HepG2 (cell line): ENCODE results near the gene PLA2G4D. TPM values are rescaled to one million over a fixed set of nuclear protein-coding genes. Genes with fewer than 3 reads are reported as not detected.
A peak's percentile ranks its signal among the peaks of the same experiment; 100 is the strongest.

Experiments
- ATAC-seq: fragments of 200-7000 bp; cut with Tn5 transposase; 3 replicates; pipeline ENCODE4 v1.9.1; 2020; ENCODE audit warnings: mild to moderate bottlenecking, moderate library complexity
- BruUV-seq: library from RNA; stranded (reverse); fragments of 400-500 nt; replicated peaks from 2 replicates; lab custom pipeline; 2021; lab: Mats Ljungman, UMichigan
- CTCF ChIA-PET: fragments of 300-600 bp; formaldehyde crosslinking; extraction: SDS; loops from one replicate; lab custom pipeline; 2021; ENCODE audit warnings: low total read pairs, inconsistent platforms, low intra/inter-chr PET ratio; lab: Yijun Ruan, JAX
- POLR2A ChIA-PET: fragments of 350-600 bp; sonication (Branson Sonifier 250); formaldehyde crosslinking; loops from one replicate; lab custom pipeline; 2020; ENCODE audit warnings: antibody characterized with exemption, inconsistent platforms; lab: Yijun Ruan, JAX
- DNase-seq: peaks from one replicate; pipeline ENCODE4 v3.0.0-alpha.2; 2015; ENCODE audit warnings: low spot score
- FAIRE-seq: peaks from 3 replicates; lab custom pipeline; 2011; peaks lifted over from hg19 to GRCh38; lab: Jason Lieb, UNC
- H2AFZ ChIP-seq: one replicate; pipeline ENCODE4 v1.6.1; 2011; ENCODE audit warnings: low read length, inconsistent platforms
- H3K27ac ChIP-seq: fragments of 300-600 bp; 3 replicates; pipeline ENCODE4 v1.8.0; 2011; ENCODE audit warnings: mixed run types, mild to moderate bottlenecking, mixed read lengths, low read length, inconsistent platforms; ENCODE audit not compliant: insufficient read depth; ENCODE audit errors: extremely low read length
- H3K27me3 ChIP-seq, 2 experiments: fragments of 200-600 bp in 1 of 2; 2 replicates in 1 of 2; 3 replicates in 1 of 2; pipeline versions ENCODE4 v1.6.0 to v1.8.0; 2011; ENCODE audit warnings: low read length in 2 of 2, mild to moderate bottlenecking in 2 of 2, moderate library complexity in 2 of 2, inconsistent platforms in 1 of 2; ENCODE audit not compliant: insufficient read depth in 2 of 2, control insufficient read depth in 1 of 2
- H3K36me3 ChIP-seq, 2 experiments: fragments of 200-600 bp in 1 of 2; replicated peaks in 1 of 2; 2 replicates in 1 of 2; 3 replicates in 1 of 2; pipeline versions ENCODE4 v1.5.1 to v1.8.0; 2011; ENCODE audit warnings: low read length in 2 of 2, inconsistent platforms in 1 of 2; ENCODE audit not compliant: insufficient read depth in 2 of 2, control insufficient read depth in 1 of 2
- H3K4me1 ChIP-seq: 2 replicates; pipeline ENCODE4 v1.5.1; 2012; ENCODE audit warnings: low read length, inconsistent platforms; ENCODE audit not compliant: insufficient read depth
- H3K4me2 ChIP-seq: 2 replicates; pipeline ENCODE4 v1.6.0; 2011; ENCODE audit warnings: low read depth, low read length, inconsistent platforms
- H3K4me3 ChIP-seq, 3 experiments: fragments of 200-600 bp in 1 of 3; sonication (generic), shearing (Covaris generic) in 1 of 3; replicated peaks in 1 of 3; 2 replicates each; pipeline ENCODE4 v1.5.1; 2011 to 2016; ENCODE audit warnings: low read length in 3 of 3, inconsistent platforms in 2 of 3, low read depth in 2 of 3, mild to moderate bottlenecking in 2 of 3, control low read depth in 1 of 3, mixed read lengths in 1 of 3; ENCODE audit not compliant: insufficient read depth in 1 of 3
- H3K79me2 ChIP-seq: one replicate; pipeline ENCODE4 v1.6.1; 2011; ENCODE audit warnings: low read length, inconsistent platforms; ENCODE audit not compliant: insufficient read depth
- H3K9ac ChIP-seq: 2 replicates; pipeline ENCODE4 v1.6.0; 2011; ENCODE audit warnings: mild to moderate bottlenecking, low read depth, low read length, inconsistent platforms; ENCODE audit not compliant: insufficient read depth
- H3K9me3 ChIP-seq: 2 replicates; pipeline ENCODE4 v1.5.1; 2012; ENCODE audit warnings: mild to moderate bottlenecking, low read length
- H4K20me1 ChIP-seq: 2 replicates; pipeline ENCODE4 v1.6.0; 2011; ENCODE audit warnings: inconsistent platforms, mild to moderate bottlenecking, low read length, moderate library complexity; ENCODE audit not compliant: insufficient read depth
- CEBPB ChIP-seq: IDR thresholded peaks from 2 replicates; pipeline ENCODE4 v1.6.1; 2011; ENCODE audit warnings: low read depth, low read length, improper control_type of control experiment, borderline replicate concordance
- PATZ1 ChIP-seq: sonication (generic); formaldehyde crosslinking; IDR thresholded peaks from 2 replicates; pipeline ENCODE4 v1.4.0; 2020; ENCODE audit warnings: missing genetic modification reagents
- WGBS: methylation state at CpG from one replicate; pipeline ENCODE4 v1.1.6; 2017; ENCODE audit warnings: low lambda C conversion rate; 5-methylcytosine and 5-hydroxymethylcytosine counted together
- in situ Hi-C: cut with HindIII; loops from 2 replicates; pipeline ENCODE4 v1.10.0; 2017; ENCODE audit warnings: low pct_unique_long_range_greater_than_20kb; ENCODE audit not compliant: extremely low pct_ligation_motif_present
- intact Hi-C: fragments of 100-400 bp; cut with micrococcal nuclease; formaldehyde crosslinking; loops from one replicate; pipeline ENCODE4 v1.10.0; 2022; ENCODE audit not compliant: unreplicated experiment
- polyA plus RNA-seq, 8 experiments: library from polyadenylated mRNA; depleted of rRNA in 3 of 8; stranded (reverse) in 7 of 8; unstranded in 1 of 8; fragments of >200 nt; fragmentation: Illumina TruSeq in 4 of 8; extraction: Trizol in 4 of 8; gene quantifications; 2 replicates each; pipeline versions ENCODE4 v1.2.1 to v1.2.3, GENCODE V29; 2011 to 2016; ENCODE audit warnings: low read depth in 4 of 8, missing spikeins in 1 of 8, mixed read lengths in 1 of 8; ENCODE audit not compliant: insufficient read depth in 1 of 8
- total RNA-seq, 5 experiments: library from RNA; depleted of rRNA; stranded (reverse); fragments of >200 nt; fragmentation: Illumina TruSeq; extraction: Trizol; gene quantifications; 2 replicates each; pipeline ENCODE4 v1.2.3, GENCODE V29; 2016; ENCODE audit warnings: low read depth in 1 of 5

PLA2G4D gene
- total and polyA plus RNA-seq, 2 of the 13 experiments (the other 11 are each of a cell fraction or from before 2014, with no cell fraction given) = 0.04 to 0.21 TPM

- 4% methylated on average over 4 of the region's 6 CpGs for WGBS
- H3K36me3 ChIP-seq = no peaks in the 10 kb centered on the region
- no peak overlapping the region for H3K4me3 ChIP-seq
- H3K27ac ChIP-seq = no peak overlapping the region
- H2AFZ ChIP-seq = no peak overlapping the region
- no peaks in the 10 kb centered on the region for H3K9me3 ChIP-seq
- intact Hi-C loops (no loop called here), in situ Hi-C loops (no loop called here)
- no peaks in the 10 kb centered on the region for H4K20me1 ChIP-seq
- H3K4me1 ChIP-seq = peaks cover 4% of the 10 kb centered on the region; the same call in 1 of the 2 replicates
- FAIRE-seq (no peak), ATAC-seq (no peak), DNase-seq (no peak)
- no TSS peak for BruUV-seq
- peaks cover 3 to 19% of the 10 kb centered on the region in 2 experiments; a peak in 4 of 5 replicates for H3K27me3 ChIP-seq
- H3K79me2 ChIP-seq = no peaks in the 10 kb centered on the region
- TF ChIP-seq CEBPB (peak; percentile 30; the same call in 1 of the 2 replicates), PATZ1 (CRISPR knock-in tag) (no peak)
- ChIA-PET CTCF (no interaction called here), POLR2A (no interaction called here)
- no peak overlapping the region for H3K9ac ChIP-seq
- no peak overlapping the region for H3K4me2 ChIP-seq
Measured at GRCh38 chr15:42018306-42019224, 75.8 kb downstream of the PLA2G4D start.

Other genes starting within 250 kb of the PLA2G4D start
- gene SPTBN5, start 200.5 kb downstream of the PLA2G4D start, total RNA-seq (2016; rRNA removed; fragmentation: Illumina TruSeq; extraction: Trizol) = 0.01 and 0.07 TPM in 2 replicates
- gene SPTBN5, start 200.5 kb downstream of the PLA2G4D start, polyA plus RNA-seq (2011; rRNA removed) = 0.01 and 0.03 TPM in 2 replicates
- gene EHD4, start 122.0 kb downstream of the PLA2G4D start, total RNA-seq (2016; rRNA removed; fragmentation: Illumina TruSeq; extraction: Trizol) = 4.8 and 4.9 TPM in 2 replicates
- gene EHD4, start 122.0 kb downstream of the PLA2G4D start, polyA plus RNA-seq (2011; rRNA removed) = 3.1 and 4.2 TPM in 2 replicates
- gene PLA2G4E, start 73.5 kb downstream of the PLA2G4D start, total RNA-seq (2016; rRNA removed; fragmentation: Illumina TruSeq; extraction: Trizol) = not detected in 2 replicates
- gene PLA2G4E, start 73.5 kb downstream of the PLA2G4D start, polyA plus RNA-seq (2011; rRNA removed) = 0.01 TPM in 1 of 2 replicates, not detected in the other
- not detected in 2 replicates for gene PLA2G4F, start 62.1 kb upstream of the PLA2G4D start, total RNA-seq (2016; rRNA removed; fragmentation: Illumina TruSeq; extraction: Trizol)
- gene PLA2G4F, start 62.1 kb upstream of the PLA2G4D start, polyA plus RNA-seq (2011; rRNA removed) = 0.01 and 0.07 TPM in 2 replicates
- 22.5 and 22.9 TPM in 2 replicates for gene VPS39, start 113.7 kb upstream of the PLA2G4D start, total RNA-seq (2016; rRNA removed; fragmentation: Illumina TruSeq; extraction: Trizol)
- gene VPS39, start 113.7 kb upstream of the PLA2G4D start, polyA plus RNA-seq (2011; rRNA removed) = 28.7 and 32.0 TPM in 2 replicates
- 21.0 and 25.8 TPM in 2 replicates for gene GANC, start 178.6 kb upstream of the PLA2G4D start, total RNA-seq (2016; rRNA removed; fragmentation: Illumina TruSeq; extraction: Trizol)
- gene GANC, start 178.6 kb upstream of the PLA2G4D start, polyA plus RNA-seq (2011; rRNA removed) = 15.5 and 17.0 TPM in 2 replicates
- gene TMEM87A, start 178.9 kb upstream of the PLA2G4D start, total RNA-seq (2016; rRNA removed; fragmentation: Illumina TruSeq; extraction: Trizol) = 22.8 and 42.8 TPM in 2 replicates
- gene TMEM87A, start 178.9 kb upstream of the PLA2G4D start, polyA plus RNA-seq (2011; rRNA removed) = 14.3 and 20.2 TPM in 2 replicates